HUES6 (cell line): Measurements from ENCODE around the gene POU6F2.

Experiments used
- H3K27ac ChIP-seq: 2 replicates; pipeline ENCODE4 v1.7.0; 2013; ENCODE audit warnings: low read depth, mild to moderate bottlenecking, low read length, inconsistent platforms
- H3K27me3 ChIP-seq: 2 replicates; pipeline ENCODE4 v1.6.1; 2013; ENCODE audit warnings: low read length; ENCODE audit not compliant: control insufficient read depth, insufficient read depth
- H3K36me3 ChIP-seq: 2 replicates; pipeline ENCODE4 v1.6.1; 2013; ENCODE audit warnings: low read length; ENCODE audit not compliant: control insufficient read depth, insufficient read depth
- H3K4me1 ChIP-seq: 2 replicates; pipeline ENCODE4 v1.6.1; 2013; ENCODE audit warnings: low read length; ENCODE audit not compliant: control insufficient read depth, insufficient read depth
- H3K4me3 ChIP-seq: 2 replicates; pipeline ENCODE4 v1.5.1; 2013; ENCODE audit warnings: low read depth, low read length
- H3K9ac ChIP-seq: one replicate; pipeline ENCODE4 v1.6.1; 2013; ENCODE audit warnings: mild to moderate bottlenecking, low read length
- H3K9me3 ChIP-seq: 2 replicates; pipeline ENCODE4 v1.6.1; 2013; ENCODE audit warnings: low read depth, low read length; ENCODE audit not compliant: control insufficient read depth, insufficient read depth

The POU6F2 gene

GRCh38 chr7:39069896-39070881 lies 92.5 kb downstream of the POU6F2 start:
- no peak overlapping the region for H3K4me3 ChIP-seq
- no peaks in the 10 kb centered on the region for H3K9me3 ChIP-seq
- peaks cover 17% of the 10 kb centered on the region; the same call in 1 of the 2 replicates for H3K4me1 ChIP-seq
- no peaks in the 10 kb centered on the region for H3K27me3 ChIP-seq
- no peaks in the 10 kb centered on the region for H3K36me3 ChIP-seq
- H3K9ac ChIP-seq = no peak overlapping the region
- no peak overlapping the region for H3K27ac ChIP-seq

- Histone ChIP-seq H3K27ac (no peak overlapping the region), H3K36me3 (no peaks in the 10 kb centered on the region), H3K4me1 (peaks cover 17% of the 10 kb centered on the region; the same call in 1 of the 2 replicates), H3K4me3 (no peak overlapping the region), H3K9ac (no peak overlapping the region), H3K9me3 (no peaks in the 10 kb centered on the region), H3K27me3 (no peaks in the 10 kb centered on the region)
Observed at GRCh38 chr7:39071116-39071515, 93.4 kb downstream of the POU6F2 start.

GRCh38 chr7:39073432-39073831 lies 95.7 kb downstream of the POU6F2 start:
- Histone ChIP-seq H3K4me1 (peaks cover 17% of the 10 kb centered on the region; the same call in 1 of the 2 replicates), H3K36me3 (no peaks in the 10 kb centered on the region), H3K27me3 (no peaks in the 10 kb centered on the region), H3K27ac (no peak overlapping the region), H3K4me3 (no peak overlapping the region), H3K9me3 (no peaks in the 10 kb centered on the region), H3K9ac (no peak overlapping the region)

- no peaks in the 10 kb centered on the region for H3K9me3 ChIP-seq
- peaks cover 10% of the 10 kb centered on the region; the same call in 1 of the 2 replicates for H3K4me1 ChIP-seq
- no peak overlapping the region for H3K27ac ChIP-seq
- no peaks in the 10 kb centered on the region for H3K36me3 ChIP-seq
- no peak overlapping the region for H3K4me3 ChIP-seq
- H3K27me3 ChIP-seq = no peaks in the 10 kb centered on the region
- H3K9ac ChIP-seq = no peak overlapping the region
Observed at GRCh38 chr7:39075210-39075609, 97.5 kb downstream of the POU6F2 start.

GRCh38 chr7:39083781-39084180 lies 106.1 kb downstream of the POU6F2 start:
- Histone ChIP-seq H3K27ac (no peak overlapping the region), H3K4me1 (peaks cover 20% of the 10 kb centered on the region), H3K9ac (no peak overlapping the region), H3K36me3 (no peaks in the 10 kb centered on the region), H3K4me3 (no peak overlapping the region), H3K9me3 (no peaks in the 10 kb centered on the region), H3K27me3 (no peaks in the 10 kb centered on the region)

- Histone ChIP-seq H3K27ac (no peak overlapping the region), H3K9ac (no peak overlapping the region), H3K27me3 (no peaks in the 10 kb centered on the region)
Observed at GRCh38 chr7:39084349-39084748, 106.6 kb downstream of the POU6F2 start.

GRCh38 chr7:39085189-39085588 lies 107.5 kb downstream of the POU6F2 start:
- H3K9me3 ChIP-seq = no peaks in the 10 kb centered on the region
- peak overlapping the region; percentile 26; the same call in 1 of the 2 replicates for H3K4me3 ChIP-seq
- H3K27ac ChIP-seq = no peak overlapping the region
- H3K27me3 ChIP-seq = no peaks in the 10 kb centered on the region
- H3K9ac ChIP-seq = no peak overlapping the region
- no peaks in the 10 kb centered on the region for H3K36me3 ChIP-seq
- H3K4me1 ChIP-seq = peaks cover 20% of the 10 kb centered on the region

More at GRCh38 chr7:39084349-39084748, 106.6 kb downstream of the POU6F2 start:
- H3K4me1 ChIP-seq = peaks cover 20% of the 10 kb centered on the region
- no peaks in the 10 kb centered on the region for H3K9me3 ChIP-seq
- H3K36me3 ChIP-seq = no peaks in the 10 kb centered on the region
- no peak overlapping the region for H3K4me3 ChIP-seq

GRCh38 chr7:39085590-39086049 lies 107.9 kb downstream of the POU6F2 start:
- H3K9ac ChIP-seq = no peak overlapping the region
- no peaks in the 10 kb centered on the region for H3K9me3 ChIP-seq
- H3K4me1 ChIP-seq = peaks cover 20% of the 10 kb centered on the region
- no peaks in the 10 kb centered on the region for H3K27me3 ChIP-seq
- no peak overlapping the region for H3K27ac ChIP-seq
- no peaks in the 10 kb centered on the region for H3K36me3 ChIP-seq
- H3K4me3 ChIP-seq = peak overlapping the region; percentile 26; the same call in 1 of the 2 replicates

- no peak overlapping the region for H3K9ac ChIP-seq
- no peaks in the 10 kb centered on the region for H3K9me3 ChIP-seq
- no peaks in the 10 kb centered on the region for H3K27me3 ChIP-seq
- no peak overlapping the region for H3K27ac ChIP-seq
- H3K4me1 ChIP-seq = peaks cover 20% of the 10 kb centered on the region
- H3K36me3 ChIP-seq = no peaks in the 10 kb centered on the region
- H3K4me3 ChIP-seq = no peak overlapping the region
Observed at GRCh38 chr7:39086638-39087360, 109.1 kb downstream of the POU6F2 start.

- no peak overlapping the region for H3K27ac ChIP-seq
- peaks cover 13% of the 10 kb centered on the region for H3K4me1 ChIP-seq
- H3K36me3 ChIP-seq = no peaks in the 10 kb centered on the region
- H3K27me3 ChIP-seq = no peaks in the 10 kb centered on the region
- H3K9ac ChIP-seq = no peak overlapping the region
- no peak overlapping the region for H3K4me3 ChIP-seq
- no peaks in the 10 kb centered on the region for H3K9me3 ChIP-seq
Observed at GRCh38 chr7:39088730-39089593, 111.3 kb downstream of the POU6F2 start.
